Measurements from ENCODE around the gene ZNF827.

ZNF827 gene

GRCh38 chr4:145755802-145756201, 182.8 kb downstream of the ZNF827 start:
- H3K9me2 ChIP-seq (replicated peaks; ENCODE audit: low read depth, low read length): no peaks in the 10 kb centered on the region
- no peaks in the 10 kb centered on the region for H4K20me1 ChIP-seq (ENCODE audit: insufficient read depth, low read length, poor library complexity, severe bottlenecking)
- H3K9ac ChIP-seq (ENCODE audit: low read depth, low read length, poor library complexity, severe bottlenecking): no peak overlapping the region
- H3K79me2 ChIP-seq (ENCODE audit: insufficient read depth, low read length): no peaks in the 10 kb centered on the region
- H3K27me3 ChIP-seq (ENCODE audit: insufficient read depth, low read length, poor library complexity, severe bottlenecking): no peaks in the 10 kb centered on the region
- no peak overlapping the region for H3K4me2 ChIP-seq (ENCODE audit: low read depth, low read length, poor library complexity, severe bottlenecking)
- H3K36me3 ChIP-seq (ENCODE audit: insufficient read depth, low read length): peaks cover 11% of the 10 kb centered on the region; the same call in 1 of the 2 replicates
- H3K9me3 ChIP-seq (ENCODE audit: insufficient read depth, low read depth, low read length): no peaks in the 10 kb centered on the region
- H3K4me1 ChIP-seq (ENCODE audit: insufficient read depth, low read length, poor library complexity, severe bottlenecking): peaks cover 29% of the 10 kb centered on the region
- peaks cover 14% of the 10 kb centered on the region; the same call in 1 of the 2 replicates for H3F3A ChIP-seq (ENCODE audit: low read depth)
- no peak for TF ChIP-seq EZH2phosphoT487 (IDR thresholded peaks at IDR 0.05; ENCODE audit: borderline replicate concordance)
- TF ChIP-seq, protein P1, sequence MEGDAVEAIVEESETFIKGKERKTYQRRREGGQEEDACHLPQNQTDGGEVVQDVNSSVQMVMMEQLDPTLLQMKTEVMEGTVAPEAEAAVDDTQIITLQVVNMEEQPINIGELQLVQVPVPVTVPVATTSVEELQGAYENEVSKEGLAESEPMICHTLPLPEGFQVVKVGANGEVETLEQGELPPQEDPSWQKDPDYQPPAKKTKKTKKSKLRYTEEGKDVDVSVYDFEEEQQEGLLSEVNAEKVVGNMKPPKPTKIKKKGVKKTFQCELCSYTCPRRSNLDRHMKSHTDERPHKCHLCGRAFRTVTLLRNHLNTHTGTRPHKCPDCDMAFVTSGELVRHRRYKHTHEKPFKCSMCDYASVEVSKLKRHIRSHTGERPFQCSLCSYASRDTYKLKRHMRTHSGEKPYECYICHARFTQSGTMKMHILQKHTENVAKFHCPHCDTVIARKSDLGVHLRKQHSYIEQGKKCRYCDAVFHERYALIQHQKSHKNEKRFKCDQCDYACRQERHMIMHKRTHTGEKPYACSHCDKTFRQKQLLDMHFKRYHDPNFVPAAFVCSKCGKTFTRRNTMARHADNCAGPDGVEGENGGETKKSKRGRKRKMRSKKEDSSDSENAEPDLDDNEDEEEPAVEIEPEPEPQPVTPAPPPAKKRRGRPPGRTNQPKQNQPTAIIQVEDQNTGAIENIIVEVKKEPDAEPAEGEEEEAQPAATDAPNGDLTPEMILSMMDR (conservative IDR thresholded peaks at IDR 0.05; ENCODE audit: low read length): no peak
- H3K4me3 ChIP-seq (ENCODE audit: low read length, poor library complexity, severe bottlenecking): no peak overlapping the region
- H2AFZ ChIP-seq (ENCODE audit: low read length): no peak overlapping the region

DNA sequence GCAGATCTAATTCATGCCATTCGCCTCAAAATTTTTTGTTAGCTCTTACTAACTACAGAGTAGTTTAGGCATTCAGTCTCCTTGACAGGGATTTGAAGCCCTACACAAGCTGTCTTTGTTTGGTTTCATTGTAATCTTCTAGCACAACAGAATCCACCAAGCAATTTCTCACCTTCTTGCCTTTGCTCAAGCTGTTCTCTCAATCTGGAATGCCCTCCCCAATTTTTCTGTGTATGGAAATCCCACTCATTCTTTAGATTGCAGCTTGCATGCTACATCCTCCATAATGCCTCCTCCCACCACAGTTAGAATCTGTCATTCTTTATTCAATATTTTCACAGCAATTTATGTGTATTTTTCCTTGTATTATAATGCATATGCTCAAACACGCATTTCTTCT, 195.0 kb downstream of the ZNF827 start:
- H3K4me1 ChIP-seq (ENCODE audit: insufficient read depth, low read length, poor library complexity, severe bottlenecking): no peaks in the 10 kb centered on the region
- no peaks in the 10 kb centered on the region for H3F3A ChIP-seq (ENCODE audit: low read depth)
- H3K27me3 ChIP-seq (ENCODE audit: insufficient read depth, low read length, poor library complexity, severe bottlenecking): no peaks in the 10 kb centered on the region
- no peak overlapping the region for H3K4me2 ChIP-seq (ENCODE audit: low read depth, low read length, poor library complexity, severe bottlenecking)
- no peak overlapping the region for H3K4me3 ChIP-seq (ENCODE audit: low read length, poor library complexity, severe bottlenecking)
- no peak overlapping the region for H3K9ac ChIP-seq (ENCODE audit: low read depth, low read length, poor library complexity, severe bottlenecking)
- no peaks in the 10 kb centered on the region for H3K36me3 ChIP-seq (ENCODE audit: insufficient read depth, low read length)
- H2AFZ ChIP-seq (ENCODE audit: low read length): no peak overlapping the region
- no peaks in the 10 kb centered on the region for H3K79me2 ChIP-seq (ENCODE audit: insufficient read depth, low read length)
- no peaks in the 10 kb centered on the region for H4K20me1 ChIP-seq (ENCODE audit: insufficient read depth, low read length, poor library complexity, severe bottlenecking)
- H3K9me3 ChIP-seq (ENCODE audit: insufficient read depth, low read depth, low read length): no peaks in the 10 kb centered on the region
- H3K9me2 ChIP-seq (replicated peaks; ENCODE audit: low read depth, low read length): no peaks in the 10 kb centered on the region
- TF ChIP-seq EZH2phosphoT487 (IDR thresholded peaks at IDR 0.05; ENCODE audit: borderline replicate concordance): no peak
- TF ChIP-seq, protein P1 (conservative IDR thresholded peaks at IDR 0.05; ENCODE audit: low read length): no peak

DNA sequence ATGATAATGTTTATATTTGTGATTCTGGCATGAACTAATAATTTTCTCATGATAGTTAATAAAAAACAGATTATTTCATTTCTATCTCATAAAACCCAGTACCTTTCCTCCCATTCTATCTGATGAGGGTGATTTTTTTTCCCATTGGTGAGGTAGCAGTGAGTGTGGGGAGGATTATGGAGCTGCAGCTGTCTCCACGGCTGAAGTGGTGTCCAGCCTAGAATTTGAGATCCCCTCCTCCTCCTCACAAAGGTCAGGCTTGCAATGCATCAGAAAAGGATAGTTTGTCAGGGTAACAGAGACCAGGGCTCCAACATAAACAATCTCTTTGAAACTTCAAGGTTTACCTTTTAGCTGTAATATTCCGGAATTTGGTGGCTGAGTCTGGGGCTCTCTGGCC, 197.8 kb downstream of the ZNF827 start:
- no peaks in the 10 kb centered on the region for H3F3A ChIP-seq (ENCODE audit: low read depth)
- no peak overlapping the region for H3K9ac ChIP-seq (ENCODE audit: low read depth, low read length, poor library complexity, severe bottlenecking)
- no peak overlapping the region for H2AFZ ChIP-seq (ENCODE audit: low read length)
- no peak overlapping the region for H3K4me2 ChIP-seq (ENCODE audit: low read depth, low read length, poor library complexity, severe bottlenecking)
- H3K4me3 ChIP-seq (ENCODE audit: low read length, poor library complexity, severe bottlenecking): no peak overlapping the region
- TF ChIP-seq, protein P1 (conservative IDR thresholded peaks at IDR 0.05; ENCODE audit: low read length): no peak
- no peak for TF ChIP-seq EZH2phosphoT487 (IDR thresholded peaks at IDR 0.05; ENCODE audit: borderline replicate concordance)
- no peaks in the 10 kb centered on the region for H3K4me1 ChIP-seq (ENCODE audit: insufficient read depth, low read length, poor library complexity, severe bottlenecking)
- H3K9me3 ChIP-seq (ENCODE audit: insufficient read depth, low read depth, low read length): no peaks in the 10 kb centered on the region
- H4K20me1 ChIP-seq (ENCODE audit: insufficient read depth, low read length, poor library complexity, severe bottlenecking): no peaks in the 10 kb centered on the region
- H3K27me3 ChIP-seq (ENCODE audit: insufficient read depth, low read length, poor library complexity, severe bottlenecking): no peaks in the 10 kb centered on the region
- H3K9me2 ChIP-seq (replicated peaks; ENCODE audit: low read depth, low read length): no peaks in the 10 kb centered on the region
- no peaks in the 10 kb centered on the region for H3K36me3 ChIP-seq (ENCODE audit: insufficient read depth, low read length)
- no peaks in the 10 kb centered on the region for H3K79me2 ChIP-seq (ENCODE audit: insufficient read depth, low read length)

Measured in Loucy (cell line).